K562 (cell line): ENCODE data around the gene CCDC88C. TPM values are rescaled to one million over a fixed set of nuclear protein-coding genes. Genes with fewer than 3 reads are reported as not detected.

Experiments used
- ATAC-seq: fragments of 200-7000 bp; cut with Tn5 transposase; 3 replicates; pipeline ENCODE4 v1.9.1; 2020; ENCODE audit warnings: moderate library complexity
- BruUV-seq: library from RNA; stranded (reverse); fragments of 400-500 nt; replicated peaks from 2 replicates; lab custom pipeline; 2021; lab: Mats Ljungman, UMichigan
- CTCF ChIA-PET: fragments of 300-600 bp; formaldehyde crosslinking; extraction: SDS; loops from one replicate; lab custom pipeline; 2021; ENCODE audit warnings: low intra/inter-chr PET ratio; lab: Yijun Ruan, JAX
- POLR2A ChIA-PET: fragments of 300-600, 350-650 bp; sonication (Branson Sonifier 250); formaldehyde crosslinking; extraction: SDS; loops from one replicate; lab custom pipeline; 2021; ENCODE audit warnings: antibody characterized with exemption, inconsistent platforms; lab: Yijun Ruan, JAX
- DNase-seq, 4 experiments: peaks; one replicate each; pipeline versions ENCODE4 v3.0.0 to v3.0.0-alpha.2; 2011 to 2018; ENCODE audit warnings: low spot score in 3 of 4, mixed read lengths in 3 of 4; ENCODE audit errors: extremely low read depth in 1 of 4
- FAIRE-seq: peaks from 2 replicates; lab custom pipeline; 2011; peaks lifted over from hg19 to GRCh38; lab: Jason Lieb, UNC
- H2AFZ ChIP-seq: 2 replicates; pipeline ENCODE4 v1.6.0; 2011; ENCODE audit warnings: low read depth, low read length, control low read depth, inconsistent platforms
- H3K27ac ChIP-seq: fragments of 200-600 bp; 3 replicates; pipeline ENCODE4 v1.8.0; 2011; ENCODE audit warnings: low read depth, mild to moderate bottlenecking, control low read depth, inconsistent platforms, low read length, moderate library complexity, mixed read lengths; ENCODE audit errors: extremely low read depth
- H3K27me3 ChIP-seq, 2 experiments: fragments of 300-600 bp in 1 of 2; 2 replicates in 1 of 2; 3 replicates in 1 of 2; pipeline versions ENCODE4 v1.6.0 to v1.8.0; 2011; ENCODE audit warnings: inconsistent platforms in 2 of 2, low read length in 2 of 2, mild to moderate bottlenecking in 1 of 2, mixed read lengths in 1 of 2, moderate library complexity in 1 of 2; ENCODE audit not compliant: control insufficient read depth in 2 of 2, insufficient read depth in 2 of 2
- H3K36me3 ChIP-seq: fragments of 300-600 bp; 3 replicates; pipeline ENCODE4 v1.8.0; 2011; ENCODE audit warnings: mild to moderate bottlenecking, low read length, inconsistent platforms; ENCODE audit not compliant: control insufficient read depth, insufficient read depth
- H3K4me1 ChIP-seq, 2 experiments: fragments of 200-600 bp in 1 of 2; replicated peaks in 1 of 2; 2 replicates in 1 of 2; 3 replicates in 1 of 2; pipeline versions ENCODE4 v1.5.1 to v1.8.0; 2011; ENCODE audit warnings: inconsistent platforms in 2 of 2, low read length in 2 of 2, mild to moderate bottlenecking in 1 of 2, mixed read lengths in 1 of 2, moderate library complexity in 1 of 2; ENCODE audit not compliant: control insufficient read depth in 2 of 2, insufficient read depth in 2 of 2
- H3K4me2 ChIP-seq: 2 replicates; pipeline ENCODE4 v1.6.1; 2011; ENCODE audit warnings: low read length, control low read depth, inconsistent platforms, mixed read lengths; ENCODE audit not compliant: insufficient read depth
- H3K4me3 ChIP-seq: fragments of 200-600 bp; sonication (generic), shearing (Covaris generic); 2 replicates; pipeline ENCODE4 v1.5.1; 2016; ENCODE audit warnings: control low read depth, inconsistent platforms
- H3K79me2 ChIP-seq: fragments of 200-600 bp; 3 replicates; pipeline ENCODE4 v1.8.0; 2011; ENCODE audit warnings: low read length, inconsistent platforms; ENCODE audit not compliant: control insufficient read depth, insufficient read depth
- H3K9ac ChIP-seq, 2 experiments: 2 replicates each; pipeline versions ENCODE4 v1.6.0 to v1.6.1; 2011; ENCODE audit warnings: low read depth in 2 of 2, low read length in 2 of 2, control low read depth in 1 of 2, inconsistent platforms in 1 of 2, mild to moderate bottlenecking in 1 of 2, mixed read lengths in 1 of 2; ENCODE audit not compliant: insufficient read depth in 1 of 2
- H3K9me1 ChIP-seq: one replicate; pipeline ENCODE4 v1.6.0; 2011; ENCODE audit warnings: inconsistent platforms, mild to moderate bottlenecking, low read length, moderate library complexity; ENCODE audit not compliant: control insufficient read depth, insufficient read depth
- H3K9me3 ChIP-seq: replicated peaks from 2 replicates; pipeline ENCODE4 v1.5.1; 2011; ENCODE audit warnings: low read depth, low read length, inconsistent platforms; ENCODE audit not compliant: control insufficient read depth, insufficient read depth
- H4K20me1 ChIP-seq: replicated peaks from 2 replicates; pipeline ENCODE4 v1.6.1; 2011; ENCODE audit warnings: low read length, inconsistent platforms, mixed read lengths; ENCODE audit not compliant: control insufficient read depth, insufficient read depth
- CHD2 ChIP-seq: IDR thresholded peaks from 2 replicates; pipeline ENCODE4 v1.6.1; 2011; ENCODE audit warnings: low read depth, low read length
- EGR1 ChIP-seq: fragments of 450-650 bp; conservative IDR thresholded peaks from 2 replicates; pipeline ENCODE4 v1.6.1; 2017; ENCODE audit warnings: mild to moderate bottlenecking
- EP300 ChIP-seq: IDR thresholded peaks from 2 replicates; pipeline ENCODE4 v1.6.1; 2012; ENCODE audit warnings: low read length, improper control_type of control experiment
- GATA2 ChIP-seq: sonication (generic); formaldehyde crosslinking; IDR thresholded peaks from 2 replicates; pipeline ENCODE4 v1.4.0; 2020; ENCODE audit warnings: mild to moderate bottlenecking, missing genetic modification reagents
- KDM1A ChIP-seq, 2 experiments: fragments of 450-650 bp; IDR thresholded peaks; 2 replicates each; pipeline ENCODE4 v1.6.1; 2016; ENCODE audit warnings: mild to moderate bottlenecking in 2 of 2
- POLR2AphosphoS5 ChIP-seq: IDR thresholded peaks from 2 replicates; pipeline ENCODE4 v1.6.1; 2011; ENCODE audit warnings: mild to moderate bottlenecking, low read depth, low read length, moderate library complexity; ENCODE audit not compliant: control insufficient read depth, insufficient read depth
- SMARCE1 ChIP-seq: fragments of 450-650 bp; IDR thresholded peaks from 2 replicates; pipeline ENCODE4 v1.7.1; 2016; ENCODE audit warnings: mild to moderate bottlenecking
- SP1 ChIP-seq: sonication (generic); formaldehyde crosslinking; IDR thresholded peaks from 2 replicates; pipeline ENCODE4 v1.8.1; 2022; ENCODE audit warnings: mild to moderate bottlenecking, missing genetic modification reagents
- ZBTB17 ChIP-seq: fragments of 450-650 bp; formaldehyde crosslinking; IDR thresholded peaks from 2 replicates; pipeline ENCODE4 v1.4.0; 2020; ENCODE audit warnings: mild to moderate bottlenecking
- ZFX ChIP-seq: sonication (generic); formaldehyde crosslinking; IDR thresholded peaks from 2 replicates; pipeline ENCODE4 v1.8.0; 2022; ENCODE audit warnings: mild to moderate bottlenecking, missing genetic modification reagents, moderate library complexity
- ZNF165 ChIP-seq: fragments of 250-450 bp; sonication (Bioruptor Pico); IDR thresholded peaks from 2 replicates; pipeline ENCODE4 v1.4.0; 2020; ENCODE audit warnings: borderline replicate concordance
- ZNF311 ChIP-seq: fragments of 250-450 bp; sonication (Bioruptor Pico); IDR thresholded peaks from 2 replicates; pipeline ENCODE4 v1.4.0; 2020; ENCODE audit warnings: mild to moderate bottlenecking, moderate library complexity
- WGBS: fragments of 100-300 bp; shearing (Covaris generic); methylation state at CpG from one replicate; pipeline ENCODE4 v1.1.6; 2016; ENCODE audit warnings: low coverage, mixed read lengths; ENCODE audit not compliant: insufficient coverage; ENCODE audit errors: missing lambda C conversion rate; 5-methylcytosine and 5-hydroxymethylcytosine counted together
- in situ Hi-C: fragments of 300-500 bp; cut with MboI; formaldehyde crosslinking; loops from 4 replicates; pipeline ENCODE4 v1.15.0; 2018; ENCODE audit warnings: inconsistent platforms, mixed read lengths
- intact Hi-C: fragments of 100-400 bp; cut with micrococcal nuclease; formaldehyde crosslinking; loops from 2 replicates; pipeline ENCODE4 v1.14.2; 2022
- polyA plus RNA-seq, 8 experiments: library from polyadenylated mRNA; depleted of rRNA in 4 of 8; stranded (reverse) in 5 of 8; unstranded in 3 of 8; fragments of >200 nt; fragmentation: Nextera tagmentation in 2 of 8; fragmentation: Illumina TruSeq in 1 of 8; extraction: Ambion mirVana in 2 of 8; extraction: Trizol in 1 of 8; gene quantifications; 2 replicates each; pipeline versions ENCODE4 v1.2.1 to v1.2.3, GENCODE V29; 2011 to 2014; ENCODE audit warnings: inconsistent platforms in 1 of 8, missing spikeins in 1 of 8
- total RNA-seq, 7 experiments: library from RNA; depleted of rRNA in 6 of 7; stranded (reverse); fragments of >200 nt in 6 of 7; fragmentation: Illumina TruSeq in 2 of 7; extraction: Trizol in 2 of 7; gene quantifications; 2 replicates each; pipeline versions ENCODE4 v1.2.1 to v1.2.3, GENCODE V29; 2011 to 2021; ENCODE audit warnings: low replicate concordance in 1 of 7
- TF ChIP-seq, protein P1 (sequence below): IDR thresholded peaks from 2 replicates; pipeline ENCODE4 v1.6.1; 2012; ENCODE audit warnings: low read depth, low read length, improper control_type of control experiment, borderline replicate concordance
- TF ChIP-seq, protein P2 (sequence below): fragments of 450-650 bp; IDR thresholded peaks from 2 replicates; pipeline ENCODE4 v1.6.1; 2016; ENCODE audit warnings: borderline replicate concordance

Gene CCDC88C
- total and polyA plus RNA-seq, 9 of the 15 experiments (the other 6 are each of a cell fraction or from before 2014, with no cell fraction given): 0.62 to 22.5 (median 10.7) TPM

- DNase-seq: peak; percentile 59 to 89 (median 69)
- peak; percentile 88 for ATAC-seq
- intact Hi-C loops: no loop called here
- H3K9me3 ChIP-seq: no peaks in the 10 kb centered on the region
- H3K4me1 ChIP-seq: peaks cover 20 to 35% of the 10 kb centered on the region in 2 experiments; a peak in 4 of 5 replicates
- peak; percentile 98 for FAIRE-seq
- H3K4me3 ChIP-seq: peak overlapping the region; percentile 28
- peak overlapping the region; percentile 75 to 87 for H3K9ac ChIP-seq
- H3K27me3 ChIP-seq: no peaks in the 10 kb centered on the region
- H3K4me2 ChIP-seq: peak overlapping the region; percentile 82
- peaks cover 69% of the 10 kb centered on the region for H3K79me2 ChIP-seq
- POLR2A ChIA-PET: interaction anchor here (1.5 to 3.0 kb wide), 2 partner anchors 12 to 18 kb away, joined by 3 to 16 read pairs; no protein-coding TSS in a partner anchor
- BruUV-seq: no TSS peak
- H2AFZ ChIP-seq: peak overlapping the region; percentile 81
- H4K20me1 ChIP-seq: no peaks in the 10 kb centered on the region
- WGBS: 19% methylated on average over 13 of the region's 18 CpGs
- peak overlapping the region; percentile 97 for H3K27ac ChIP-seq
- in situ Hi-C loops: no loop called here
- H3K9me1 ChIP-seq: no peaks in the 10 kb centered on the region
- H3K36me3 ChIP-seq: peaks cover 9% of the 10 kb centered on the region; the same call in 1 of the 3 replicates
- CTCF ChIA-PET: no interaction called here
- no peak for TF ChIP-seq ZNF165 (CRISPR knock-in tag)
- no peak for TF ChIP-seq SP1 (CRISPR knock-in tag)
- TF ChIP-seq POLR2AphosphoS5: 0 out of 2 replicates have a peak, but pooled peaks have one; percentile 27
- TF ChIP-seq EGR1: no peak
- peak; percentile 60; the same call in 1 of the 2 replicates for TF ChIP-seq CHD2
- TF ChIP-seq, protein P1, sequence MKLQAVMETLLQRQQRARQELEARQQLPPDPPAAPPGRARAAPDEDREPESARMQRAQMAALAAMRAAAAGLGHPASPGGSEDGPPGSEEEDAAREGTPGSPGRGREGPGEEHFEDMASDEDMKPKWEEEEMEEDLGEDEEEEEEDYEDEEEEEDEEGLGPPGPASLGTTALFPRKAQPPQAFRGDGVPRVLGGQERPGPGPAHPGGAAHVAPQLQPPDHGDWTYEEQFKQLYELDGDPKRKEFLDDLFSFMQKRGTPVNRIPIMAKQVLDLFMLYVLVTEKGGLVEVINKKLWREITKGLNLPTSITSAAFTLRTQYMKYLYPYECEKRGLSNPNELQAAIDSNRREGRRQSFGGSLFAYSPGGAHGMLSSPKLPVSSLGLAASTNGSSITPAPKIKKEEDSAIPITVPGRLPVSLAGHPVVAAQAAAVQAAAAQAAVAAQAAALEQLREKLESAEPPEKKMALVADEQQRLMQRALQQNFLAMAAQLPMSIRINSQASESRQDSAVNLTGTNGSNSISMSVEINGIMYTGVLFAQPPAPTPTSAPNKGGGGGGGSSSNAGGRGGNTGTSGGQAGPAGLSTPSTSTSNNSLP: peak; percentile 43; the same call in 1 of the 2 replicates
- TF ChIP-seq SMARCE1: peak; percentile 50; the same call in 1 of the 2 replicates
- no peak for TF ChIP-seq ZNF311
- TF ChIP-seq KDM1A (IDR thresholded peaks at IDR 0.05): 0 out of 4 replicates have a peak, but pooled peaks of 1 of the 2 experiments have one; percentile 13
- TF ChIP-seq, protein P2, sequence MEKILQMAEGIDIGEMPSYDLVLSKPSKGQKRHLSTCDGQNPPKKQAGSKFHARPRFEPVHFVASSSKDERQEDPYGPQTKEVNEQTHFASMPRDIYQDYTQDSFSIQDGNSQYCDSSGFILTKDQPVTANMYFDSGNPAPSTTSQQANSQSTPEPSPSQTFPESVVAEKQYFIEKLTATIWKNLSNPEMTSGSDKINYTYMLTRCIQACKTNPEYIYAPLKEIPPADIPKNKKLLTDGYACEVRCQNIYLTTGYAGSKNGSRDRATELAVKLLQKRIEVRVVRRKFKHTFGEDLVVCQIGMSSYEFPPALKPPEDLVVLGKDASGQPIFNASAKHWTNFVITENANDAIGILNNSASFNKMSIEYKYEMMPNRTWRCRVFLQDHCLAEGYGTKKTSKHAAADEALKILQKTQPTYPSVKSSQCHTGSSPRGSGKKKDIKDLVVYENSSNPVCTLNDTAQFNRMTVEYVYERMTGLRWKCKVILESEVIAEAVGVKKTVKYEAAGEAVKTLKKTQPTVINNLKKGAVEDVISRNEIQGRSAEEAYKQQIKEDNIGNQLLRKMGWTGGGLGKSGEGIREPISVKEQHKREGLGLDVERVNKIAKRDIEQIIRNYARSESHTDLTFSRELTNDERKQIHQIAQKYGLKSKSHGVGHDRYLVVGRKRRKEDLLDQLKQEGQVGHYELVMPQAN: no peak
- TF ChIP-seq ZBTB17 (CRISPR knock-in tag): peak; percentile 96
- peak; percentile 53 for TF ChIP-seq GATA2 (CRISPR knock-in tag)
- peak; percentile 41; the same call in 1 of the 2 replicates for TF ChIP-seq ZFX (CRISPR knock-in tag)
- TF ChIP-seq EP300: 0 out of 2 replicates have a peak, but pooled peaks have one; percentile 46
Observed at GRCh38 chr14:91402771-91403600, 14.6 kb downstream of the CCDC88C start.
